Measurements from ENCODE around the gene SIX2.

DNA sequence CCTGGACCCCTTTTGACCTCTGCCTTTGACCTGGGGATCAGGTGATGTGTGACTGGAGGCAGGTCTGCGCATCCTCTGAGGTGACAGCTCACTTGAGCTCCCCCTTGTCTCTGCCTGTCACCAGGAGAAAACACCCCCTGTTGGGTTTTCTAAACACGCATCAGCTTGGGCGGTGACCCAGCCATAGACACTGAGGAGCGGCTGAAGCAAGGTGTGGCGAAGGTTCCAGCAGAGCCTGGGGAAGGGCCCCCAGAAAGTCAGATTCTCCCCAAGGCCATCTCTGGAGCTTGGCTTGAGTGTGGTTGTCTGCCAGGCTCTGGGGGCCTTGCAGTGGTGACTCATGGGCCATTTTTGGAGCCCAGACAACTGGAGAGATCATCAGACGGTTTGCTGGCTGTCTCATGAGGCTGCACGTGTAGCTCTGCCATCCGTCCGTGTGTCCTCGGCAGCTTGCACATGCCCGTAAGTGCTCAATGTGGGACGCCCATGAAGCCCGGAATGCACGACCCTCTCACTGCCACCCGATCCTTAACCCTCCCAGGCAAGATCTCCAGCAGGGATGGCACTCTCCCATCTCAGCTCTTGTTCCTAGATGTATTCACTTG, 38.3 kb downstream of the SIX2 start:
- TF ChIP-seq, protein P1, sequence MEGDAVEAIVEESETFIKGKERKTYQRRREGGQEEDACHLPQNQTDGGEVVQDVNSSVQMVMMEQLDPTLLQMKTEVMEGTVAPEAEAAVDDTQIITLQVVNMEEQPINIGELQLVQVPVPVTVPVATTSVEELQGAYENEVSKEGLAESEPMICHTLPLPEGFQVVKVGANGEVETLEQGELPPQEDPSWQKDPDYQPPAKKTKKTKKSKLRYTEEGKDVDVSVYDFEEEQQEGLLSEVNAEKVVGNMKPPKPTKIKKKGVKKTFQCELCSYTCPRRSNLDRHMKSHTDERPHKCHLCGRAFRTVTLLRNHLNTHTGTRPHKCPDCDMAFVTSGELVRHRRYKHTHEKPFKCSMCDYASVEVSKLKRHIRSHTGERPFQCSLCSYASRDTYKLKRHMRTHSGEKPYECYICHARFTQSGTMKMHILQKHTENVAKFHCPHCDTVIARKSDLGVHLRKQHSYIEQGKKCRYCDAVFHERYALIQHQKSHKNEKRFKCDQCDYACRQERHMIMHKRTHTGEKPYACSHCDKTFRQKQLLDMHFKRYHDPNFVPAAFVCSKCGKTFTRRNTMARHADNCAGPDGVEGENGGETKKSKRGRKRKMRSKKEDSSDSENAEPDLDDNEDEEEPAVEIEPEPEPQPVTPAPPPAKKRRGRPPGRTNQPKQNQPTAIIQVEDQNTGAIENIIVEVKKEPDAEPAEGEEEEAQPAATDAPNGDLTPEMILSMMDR (IDR thresholded peaks at IDR 0.05; ENCODE audit: insufficient read depth, low read depth, low read length) = no peak
- no peak for TF ChIP-seq EZH2 (IDR thresholded peaks at IDR 0.05; ENCODE audit: insufficient read depth, low read length)
